ENCODE measurements around the gene GTF2F1.
A peak's percentile ranks its signal among the peaks of the same experiment; 100 is the strongest.
"Not testable (repeated sequence)": the region's sequence is repeated elsewhere in the genome, so short reads cannot be mapped to it uniquely, and the experiment has no call there.

The GTF2F1 gene

DNA sequence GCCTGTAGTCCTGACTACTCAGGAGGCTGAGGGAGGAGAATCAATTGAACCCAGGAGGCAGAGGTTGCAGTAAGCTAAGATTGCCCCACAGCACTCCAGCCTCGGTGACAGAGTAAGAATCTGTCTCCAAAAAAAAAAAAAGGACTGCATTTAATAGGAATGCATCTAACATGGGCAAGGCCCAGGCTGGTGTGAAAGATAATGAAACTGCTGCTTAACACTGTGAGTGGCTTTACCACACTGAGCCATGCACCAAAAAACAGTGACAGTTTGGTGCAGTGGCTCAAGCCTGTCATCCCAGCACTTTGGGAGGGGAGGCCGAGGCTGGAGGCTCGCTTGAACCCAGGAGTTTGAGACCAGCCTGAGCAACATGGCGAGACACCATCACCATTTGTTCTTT lies 8.6 kb downstream of the GTF2F1 start:
- no peak for DNase-seq (ENCODE audit: low spot score)

GRCh38 chr19:6383188-6383587 lies 9.8 kb downstream of the GTF2F1 start:
- DNase-seq (ENCODE audit: low spot score) = no peak

- DNase-seq (ENCODE audit: low spot score) = no peak
These were observed 11.8 kb downstream of the GTF2F1 start for GRCh38 chr19:6381030-6381750.

DNA sequence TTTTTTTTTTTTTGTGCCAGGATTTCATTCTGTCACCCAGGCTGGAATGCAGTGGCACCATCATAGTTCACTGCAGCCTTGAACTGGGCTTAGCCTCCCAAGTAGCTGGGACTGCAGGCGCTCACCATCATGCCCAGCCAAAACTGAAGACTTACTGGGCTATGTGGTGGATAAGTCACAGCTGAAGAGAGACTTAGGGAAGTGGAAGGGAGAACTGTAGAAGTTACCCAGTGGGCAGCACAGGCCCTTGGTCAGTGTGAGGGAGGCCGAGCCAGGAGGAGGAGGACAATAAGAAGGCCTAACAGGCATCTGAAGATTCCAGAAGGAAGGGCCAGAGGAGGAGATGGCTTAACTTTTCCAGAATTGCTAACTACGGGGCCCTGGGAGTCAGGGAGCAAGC lies 13.2 kb downstream of the GTF2F1 start:
- DNase-seq (ENCODE audit: low spot score) = no peak

GRCh38 chr19:6378486-6378885 lies 14.5 kb downstream of the GTF2F1 start:
- no peak for DNase-seq (ENCODE audit: low spot score)

- DNase-seq (ENCODE audit: low spot score) = no peak
These were observed 14.9 kb downstream of the GTF2F1 start for GRCh38 chr19:6378041-6378440.

- no peak for DNase-seq (ENCODE audit: low spot score)
These were observed 16.3 kb downstream of the GTF2F1 start for GRCh38 chr19:6376512-6377190.

DNA sequence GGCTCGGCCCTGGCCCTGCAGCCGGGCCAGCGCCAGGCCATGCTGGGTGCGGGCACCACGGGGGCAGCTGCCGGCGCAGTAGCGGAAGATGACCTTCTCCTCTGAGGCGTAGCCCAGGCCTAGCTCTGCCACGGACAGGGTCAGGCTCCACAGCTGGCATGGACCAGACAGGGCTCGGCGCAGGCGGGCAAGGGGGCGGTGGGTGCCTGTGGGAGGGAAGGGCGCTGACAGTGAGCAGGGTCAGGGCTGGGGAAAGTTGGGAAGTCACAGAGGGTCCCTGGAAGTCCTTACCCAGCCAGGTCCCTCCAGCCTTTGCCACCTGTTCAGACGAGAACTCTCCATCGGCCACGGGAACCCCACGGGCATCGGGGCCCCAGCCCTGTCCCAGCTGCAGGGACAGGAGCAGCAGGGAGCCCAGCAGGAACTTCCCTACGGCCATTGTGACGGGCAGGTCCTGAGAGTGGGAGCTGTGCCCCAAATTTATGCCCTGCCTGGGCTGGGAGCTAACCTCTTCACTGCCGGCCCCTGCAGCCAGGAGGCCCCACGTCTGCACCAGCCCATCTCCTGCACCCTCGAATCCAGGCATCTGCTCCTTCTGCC lies 17.5 kb downstream of the GTF2F1 start, which contains the start of gene PSPN:
Gene PSPN, minus strand, starts transcription at position 523 of the 600 bp plus-strand sequence. Its CDS starts 84 bp downstream, at position 439.
- DNase-seq (ENCODE audit: low spot score) = no peak

DNA sequence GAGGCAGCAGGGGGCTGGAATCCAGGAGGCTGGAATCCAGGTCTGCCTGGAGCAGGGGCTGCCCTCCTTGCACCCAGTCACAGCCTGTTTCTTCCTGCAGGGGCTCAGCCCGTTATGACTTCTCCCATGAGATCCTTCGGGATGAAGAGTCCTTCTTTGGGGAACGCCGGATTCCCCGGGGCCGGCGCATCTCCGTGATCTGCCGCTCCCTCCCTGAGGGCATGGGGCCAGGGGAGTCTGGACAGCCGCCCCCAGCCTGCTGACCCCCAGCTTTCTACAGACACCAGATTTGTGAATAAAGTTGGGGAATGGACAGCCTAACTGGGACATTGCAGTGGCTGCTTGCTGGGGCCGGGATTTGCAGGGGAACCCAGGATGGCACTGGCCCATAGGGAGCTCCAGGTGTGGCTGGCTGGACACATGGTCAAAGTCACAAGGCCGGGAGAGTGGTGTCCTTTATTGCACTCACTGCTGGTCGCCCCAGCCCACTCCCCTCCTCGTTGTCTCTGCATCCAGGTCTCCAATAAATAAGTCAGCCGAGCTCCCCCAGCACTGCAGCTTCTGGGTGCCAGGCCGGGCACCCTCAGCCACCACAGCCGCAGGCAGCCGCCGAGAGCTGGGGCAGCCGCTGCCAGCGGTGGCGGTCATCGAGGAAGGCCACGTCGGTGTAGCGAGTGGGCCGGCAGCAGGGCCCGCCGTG lies 18.1 kb downstream of the GTF2F1 start:
- no peak for DNase-seq (ENCODE audit: low spot score)

DNA sequence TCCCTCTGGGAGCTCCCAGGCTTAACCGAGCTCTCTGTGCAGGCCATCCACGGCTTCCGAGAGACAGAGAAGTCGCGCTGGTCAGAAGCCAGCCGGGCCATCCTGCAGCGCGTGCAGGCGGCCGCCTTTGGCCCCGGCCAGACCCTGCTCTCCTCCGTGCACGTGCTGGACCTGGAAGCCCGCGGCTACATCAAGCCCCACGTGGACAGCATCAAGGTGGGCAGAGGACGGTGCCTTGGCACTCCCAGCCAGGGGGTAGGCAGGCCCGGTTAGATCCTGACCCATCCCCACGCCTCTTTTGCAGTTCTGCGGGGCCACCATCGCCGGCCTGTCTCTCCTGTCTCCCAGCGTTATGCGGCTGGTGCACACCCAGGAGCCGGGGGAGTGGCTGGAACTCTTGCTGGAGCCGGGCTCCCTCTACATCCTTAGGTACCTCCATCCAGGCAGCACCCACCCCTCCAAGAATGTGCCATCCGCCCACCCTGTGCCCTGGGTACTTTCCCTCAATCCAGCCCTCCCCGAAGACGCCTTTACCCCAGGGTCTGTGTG lies 18.7 kb downstream of the GTF2F1 start:
- no peak for DNase-seq (ENCODE audit: low spot score)

GRCh38 chr19:6373813-6374108 lies 19.2 kb downstream of the GTF2F1 start:
- no peak for DNase-seq (ENCODE audit: low spot score)

DNA sequence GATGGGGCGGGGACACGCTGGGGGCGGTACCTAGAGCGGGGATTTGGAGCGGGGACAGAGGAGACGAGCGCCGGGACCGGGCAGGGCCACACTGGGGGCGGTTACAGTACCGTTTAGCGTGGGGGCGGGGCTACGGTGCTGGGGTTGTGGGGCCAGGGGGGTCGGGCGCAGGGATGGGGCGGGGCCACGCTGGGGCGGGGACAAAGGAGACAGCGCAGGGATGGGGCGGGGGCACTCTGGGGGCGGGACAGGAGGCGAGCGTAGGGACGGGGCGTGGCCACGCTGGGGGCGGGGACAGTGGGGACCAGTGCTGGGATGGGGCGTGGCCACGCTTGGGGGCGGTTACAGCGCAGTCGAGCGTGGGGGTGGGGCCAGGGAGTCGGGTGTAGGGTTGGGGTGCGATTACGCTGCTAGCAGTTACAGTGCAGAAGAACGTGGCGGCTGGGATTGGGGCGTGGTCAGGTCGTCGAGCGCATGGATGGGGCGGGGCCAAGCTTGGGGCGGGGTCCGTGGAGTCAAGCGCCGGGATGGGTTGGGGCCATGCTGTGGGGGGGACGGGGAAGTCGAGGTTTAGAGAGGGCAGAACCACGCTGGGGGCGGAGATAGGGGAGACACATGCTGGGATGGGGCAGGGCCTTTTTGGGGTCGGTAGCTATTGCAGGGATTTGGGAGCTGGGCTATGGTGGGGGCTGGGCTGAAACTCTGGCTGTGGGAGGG lies 19.7 kb downstream of the GTF2F1 start:
- peak; percentile 98 for DNase-seq (ENCODE audit: low spot score)

DNA sequence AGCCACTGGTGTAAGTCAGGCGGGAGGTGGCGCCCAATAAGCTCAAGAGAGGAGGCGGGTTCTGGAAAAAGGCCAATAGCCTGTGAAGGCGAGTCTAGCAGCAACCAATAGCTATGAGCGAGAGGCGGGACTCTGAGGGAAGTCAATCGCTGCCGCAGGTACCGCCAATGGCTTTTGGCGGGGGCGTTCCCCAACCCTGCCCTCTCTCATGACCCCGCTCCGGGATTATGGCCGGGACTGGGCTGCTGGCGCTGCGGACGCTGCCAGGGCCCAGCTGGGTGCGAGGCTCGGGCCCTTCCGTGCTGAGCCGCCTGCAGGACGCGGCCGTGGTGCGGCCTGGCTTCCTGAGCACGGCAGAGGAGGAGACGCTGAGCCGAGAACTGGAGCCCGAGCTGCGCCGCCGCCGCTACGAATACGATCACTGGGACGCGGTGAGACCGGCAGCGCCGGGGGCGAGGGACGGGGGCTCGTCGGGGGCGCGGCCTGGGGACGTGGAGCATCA lies 20.3 kb downstream of the GTF2F1 start, which contains the start of gene ALKBH7:
Gene ALKBH7, plus strand, starts transcription at position 201 of the 502 bp plus-strand sequence. Its CDS starts 27 bp downstream, at position 228.
- DNase-seq (ENCODE audit: low spot score) = peak; percentile 100

- DNase-seq (ENCODE audit: low spot score) = no peak
These were observed 28.6 kb downstream of the GTF2F1 start for GRCh38 chr19:6364353-6364752.

GRCh38 chr19:6362351-6362801 lies 30.6 kb downstream of the GTF2F1 start:
- no peak for DNase-seq (ENCODE audit: low spot score)

GRCh38 chr19:6362027-6362350 lies 31.0 kb downstream of the GTF2F1 start:
- DNase-seq (ENCODE audit: low spot score) = no peak

DNA sequence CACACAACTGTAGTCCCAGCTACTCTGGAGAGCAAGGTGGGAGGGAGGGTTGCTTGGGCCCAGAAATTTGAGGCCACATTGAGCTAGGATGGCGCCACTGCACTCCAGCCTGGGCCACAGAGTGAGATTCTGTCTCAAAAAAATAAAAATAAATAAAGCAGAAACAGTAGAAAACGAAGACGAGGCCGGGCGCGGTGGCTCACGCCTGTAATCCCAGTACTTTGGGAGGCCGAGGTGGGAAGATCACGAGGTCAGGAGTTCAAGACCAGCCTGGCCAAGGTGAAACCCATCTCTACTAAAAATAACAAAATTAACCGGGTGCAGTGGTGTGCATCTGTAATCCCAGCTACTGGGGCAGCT lies 32.1 kb downstream of the GTF2F1 start:
- DNase-seq (ENCODE audit: low spot score) = not testable (repeated sequence)

DNA sequence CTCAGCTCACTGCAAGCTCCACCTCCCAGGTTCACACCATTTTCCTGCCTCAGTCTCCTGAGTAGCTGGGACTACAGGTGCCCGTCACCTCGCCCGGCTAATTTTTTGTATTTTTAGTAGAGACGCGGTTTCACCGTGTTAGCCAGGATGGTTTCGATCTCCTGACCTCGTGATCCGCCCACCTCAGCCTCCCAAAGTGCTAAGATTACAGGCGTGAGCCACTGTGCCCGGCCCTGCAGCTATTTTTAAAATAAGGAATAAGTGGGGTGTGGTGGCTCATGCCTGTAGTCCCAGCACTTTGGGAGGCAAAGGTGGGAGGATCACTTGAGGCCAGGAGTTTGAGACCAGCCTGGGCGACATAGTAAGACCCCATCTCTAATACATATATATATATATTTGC lies 32.5 kb downstream of the GTF2F1 start:
- not testable (repeated sequence) for DNase-seq (ENCODE audit: low spot score)

DNA sequence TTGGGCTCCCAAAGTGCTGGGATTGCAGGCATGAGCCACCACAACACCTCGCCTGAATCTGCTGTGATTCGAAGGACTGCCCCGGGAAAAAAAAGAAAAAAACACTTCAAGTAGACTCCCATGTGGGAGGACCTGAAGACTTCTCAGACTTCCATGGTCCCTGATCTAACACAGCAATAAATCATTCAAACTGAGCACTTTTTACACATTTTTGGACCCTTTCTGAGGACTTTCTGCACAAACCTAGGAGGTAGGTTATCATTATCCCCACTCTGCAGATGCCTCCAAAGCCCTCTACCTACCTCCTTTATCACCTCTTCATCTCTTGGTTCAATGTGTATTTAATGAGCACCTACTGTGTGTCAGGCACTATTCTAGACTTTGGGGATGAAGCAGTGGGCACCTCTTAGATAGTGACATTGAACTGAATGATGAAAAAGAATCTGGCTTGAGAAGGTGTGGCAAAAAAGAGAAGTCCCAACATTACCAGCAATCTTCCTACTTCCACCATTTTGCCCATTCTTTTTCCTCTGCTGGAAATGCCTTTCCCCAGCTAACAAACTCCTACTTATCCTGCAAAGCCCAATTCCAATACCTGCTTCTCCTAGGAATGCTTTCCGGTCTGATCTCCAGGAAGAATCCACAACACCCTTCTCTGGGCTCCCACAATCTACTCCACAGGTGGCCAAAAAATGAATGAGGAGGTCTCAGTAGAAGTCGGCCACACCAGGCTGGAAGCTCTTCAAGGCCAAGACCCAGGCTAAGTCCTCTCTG lies 33.2 kb downstream of the GTF2F1 start:
- no peak for DNase-seq (ENCODE audit: low spot score)

DNA sequence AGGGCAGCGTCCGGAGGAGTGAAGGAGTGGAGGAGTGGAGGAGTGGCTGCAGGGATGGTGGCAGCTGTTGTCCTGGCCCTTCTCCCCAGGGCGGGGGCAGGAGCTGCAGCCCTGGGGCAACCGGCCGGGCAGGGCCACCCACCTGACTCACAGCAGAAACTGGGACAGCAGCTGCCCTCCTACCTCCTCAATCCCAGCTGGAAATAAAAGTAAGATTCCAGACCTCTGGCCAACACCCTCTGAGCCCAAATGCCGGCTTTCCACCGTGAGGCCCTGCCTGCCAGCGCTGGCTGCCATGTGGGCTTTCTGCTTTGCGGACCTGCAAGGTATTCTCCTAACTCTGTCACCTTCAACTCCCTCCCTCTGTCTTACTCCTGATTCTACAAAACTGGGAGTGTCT lies 35.0 kb downstream of the GTF2F1 start:
- no peak for DNase-seq (ENCODE audit: low spot score)

DNA sequence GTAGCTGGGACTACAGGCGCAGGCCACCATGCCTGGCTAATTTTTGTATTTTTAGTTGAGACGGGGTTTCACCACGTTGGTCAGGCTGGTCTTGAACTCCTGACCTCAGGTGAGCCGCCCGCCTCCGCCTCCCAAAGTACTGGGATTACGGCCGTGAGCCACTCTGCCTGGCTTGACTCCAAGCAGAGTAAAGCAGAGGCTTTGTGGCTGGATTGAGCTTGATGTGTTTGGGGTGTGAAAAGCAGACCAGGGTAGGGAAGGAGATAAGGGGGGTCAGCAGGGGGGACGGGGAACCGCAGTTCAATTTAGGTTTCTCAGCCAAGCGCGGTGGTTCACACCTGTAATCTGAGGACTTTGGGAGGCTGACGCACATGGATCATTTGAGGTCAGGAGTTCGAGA lies 35.8 kb downstream of the GTF2F1 start:
- DNase-seq (ENCODE audit: low spot score) = no peak
